ENCODE data around the gene NABP1. TPM values are rescaled to one million over a fixed set of nuclear protein-coding genes. Genes with fewer than 3 reads are reported as not detected.

NABP1 gene
- total RNA-seq, 2 experiments from 2014 or later: 52.4 to 53.9 TPM

GRCh38 chr2:191664823-191665677 is 12.9 kb upstream of the NABP1 start:
- peaks cover 20% of the 10 kb centered on the region for H3K4me1 Mint-ChIP-seq
- no peak for DNase-seq
- H3K27ac Mint-ChIP-seq: no peak overlapping the region
- peaks cover 8% of the 10 kb centered on the region for H3K9me3 Mint-ChIP-seq (ENCODE audit: low read depth)
- peak; percentile 48 for ATAC-seq
- CTCF ChIA-PET: interaction anchor here (1.0 kb wide), 1 partner anchor 28 kb away, joined by 3 read pairs; no protein-coding TSS in a partner anchor
- POLR2A ChIA-PET: no interaction called here
- no peaks in the 10 kb centered on the region for H3K27me3 Mint-ChIP-seq
- H3K4me3 Mint-ChIP-seq: no peak overlapping the region
- intact Hi-C loops (cut with DNase I, micrococcal nuclease): no loop called here
- H3K36me3 Mint-ChIP-seq (ENCODE audit: low read depth): no peaks in the 10 kb centered on the region

GRCh38 chr2:191666226-191666625 is 11.7 kb upstream of the NABP1 start:
- Mint-ChIP-seq H3K9me3 (ENCODE audit: low read depth) (peaks cover 8% of the 10 kb centered on the region), H3K4me3 (no peak overlapping the region), H3K4me1 (peaks cover 20% of the 10 kb centered on the region), H3K27ac (no peak overlapping the region), H3K36me3 (ENCODE audit: low read depth) (no peaks in the 10 kb centered on the region), H3K27me3 (no peaks in the 10 kb centered on the region)
- POLR2A ChIA-PET: interaction anchor here (1.3 kb wide), 1 partner anchor 11 kb away, joined by 3 read pairs; the partner anchor contains the start of gene NABP1
- intact Hi-C loops (cut with DNase I, micrococcal nuclease): no loop called here
- CTCF ChIA-PET: interaction anchor here (0.8 to 1.0 kb wide), 2 partner anchors 10 to 29 kb away, joined by 3 to 4 read pairs; no protein-coding TSS in a partner anchor
- ATAC-seq: no peak
- DNase-seq: no peak

GRCh38 chr2:191666732-191667131 is 11.2 kb upstream of the NABP1 start:
- Mint-ChIP-seq H3K4me3 (no peak overlapping the region), H3K36me3 (ENCODE audit: low read depth) (no peaks in the 10 kb centered on the region), H3K4me1 (peaks cover 20% of the 10 kb centered on the region), H3K27ac (peak overlapping the region; percentile 30), H3K27me3 (no peaks in the 10 kb centered on the region), H3K9me3 (ENCODE audit: low read depth) (peaks cover 8% of the 10 kb centered on the region)
- ChIA-PET CTCF (interaction anchor here (0.8 to 1.2 kb wide), 2 partner anchors 11 to 100 kb away, joined by 4 read pairs; no protein-coding TSS in a partner anchor), POLR2A (interaction anchor here (1.3 kb wide), 1 partner anchor 11 kb away, joined by 3 read pairs; the partner anchor contains the start of gene NABP1)
- no peak for DNase-seq
- ATAC-seq: peak; percentile 79
- intact Hi-C loops (cut with DNase I, micrococcal nuclease): no loop called here

- CTCF ChIA-PET: no interaction called here
- DNase-seq: no peak
- Mint-ChIP-seq H3K36me3 (ENCODE audit: low read depth) (no peaks in the 10 kb centered on the region), H3K27ac (no peak overlapping the region), H3K9me3 (ENCODE audit: low read depth) (peaks cover 3% of the 10 kb centered on the region), H3K27me3 (no peaks in the 10 kb centered on the region), H3K4me3 (no peak overlapping the region), H3K4me1 (peaks cover 17% of the 10 kb centered on the region)
- POLR2A ChIA-PET: no interaction called here
- peak; percentile 60 for ATAC-seq
- intact Hi-C loops (cut with DNase I, micrococcal nuclease): no loop called here
These were observed 7.9 kb upstream of the NABP1 start for GRCh38 chr2:191670076-191670475.

GRCh38 chr2:191670787-191671186 is 7.1 kb upstream of the NABP1 start:
- Mint-ChIP-seq H3K4me3 (no peak overlapping the region), H3K27ac (no peak overlapping the region), H3K9me3 (ENCODE audit: low read depth) (peaks cover 3% of the 10 kb centered on the region), H3K4me1 (peaks cover 19% of the 10 kb centered on the region), H3K27me3 (no peaks in the 10 kb centered on the region), H3K36me3 (ENCODE audit: low read depth) (no peaks in the 10 kb centered on the region)
- ATAC-seq: no peak
- intact Hi-C loops (cut with DNase I, micrococcal nuclease): no loop called here
- ChIA-PET CTCF (no interaction called here), POLR2A (no interaction called here)
- DNase-seq: no peak

- peaks cover 22% of the 10 kb centered on the region for H3K36me3 Mint-ChIP-seq (ENCODE audit: low read depth)
- POLR2A ChIA-PET: interaction anchor here (0.6 to 1.4 kb wide), 8 partner anchors 12 to 504 kb away, joined by 3 to 13 read pairs (median 4); no protein-coding TSS in a partner anchor
- no peaks in the 10 kb centered on the region for H3K27me3 Mint-ChIP-seq
- peaks cover 3% of the 10 kb centered on the region for H3K9me3 Mint-ChIP-seq (ENCODE audit: low read depth)
- peaks cover 28% of the 10 kb centered on the region for H3K4me1 Mint-ChIP-seq
- ATAC-seq (peak; percentile 21), DNase-seq (peak; percentile 74)
- CTCF ChIA-PET: interaction anchor here (0.6 to 1.9 kb wide), 14 partner anchors 12 to 860 kb away, joined by 3 to 20 read pairs (median 4); no protein-coding TSS in a partner anchor
- H3K4me3 Mint-ChIP-seq: peak overlapping the region; percentile 97
- intact Hi-C loops (cut with DNase I, micrococcal nuclease): loop anchor here (1.0 to 5.0 kb wide), 8 partner anchors 15 to 954 kb away; partner anchors contain the start of gene GLS (in 1 of the 2)
- H3K27ac Mint-ChIP-seq: peak overlapping the region; percentile 99
These were observed 1.9 kb upstream of the NABP1 start for GRCh38 chr2:191675807-191676721.

- intact Hi-C loops (cut with DNase I, micrococcal nuclease): loop anchor here (1.0 to 5.0 kb wide), 8 partner anchors 39 to 955 kb away; partner anchors contain the start of gene GLS (in 1 of the 2)
- peak overlapping the region; percentile 99 for H3K27ac Mint-ChIP-seq
- POLR2A ChIA-PET: interaction anchor here (0.6 to 1.6 kb wide), 20 partner anchors 8 to 795 kb away, joined by 3 to 27 read pairs (median 4); no protein-coding TSS in a partner anchor
- CTCF ChIA-PET: interaction anchor here (0.6 to 1.9 kb wide), 14 partner anchors 11 to 577 kb away, joined by 3 to 20 read pairs (median 4); no protein-coding TSS in a partner anchor
- H3K4me1 Mint-ChIP-seq: peaks cover 36% of the 10 kb centered on the region
- DNase-seq: peak; percentile 75
- peaks cover 28% of the 10 kb centered on the region for H3K36me3 Mint-ChIP-seq (ENCODE audit: low read depth)
- no peaks in the 10 kb centered on the region for H3K27me3 Mint-ChIP-seq
- peaks cover 3% of the 10 kb centered on the region for H3K9me3 Mint-ChIP-seq (ENCODE audit: low read depth)
- H3K4me3 Mint-ChIP-seq: peak overlapping the region; percentile 97
- peak; percentile 49 for ATAC-seq
These were observed 918 bp upstream of the NABP1 start for GRCh38 chr2:191676790-191677645.

GRCh38 chr2:191678437-191679100 is 633 bp downstream of the NABP1 start:
- ChIA-PET POLR2A (interaction anchor here (0.7 to 1.6 kb wide), 10 partner anchors 9 to 797 kb away, joined by 3 to 27 read pairs (median 4); no protein-coding TSS in a partner anchor), CTCF (interaction anchor here (1.0 kb wide), 1 partner anchor 41 kb away, joined by 6 read pairs; no protein-coding TSS in a partner anchor)
- Mint-ChIP-seq H3K9me3 (ENCODE audit: low read depth) (peaks cover 3% of the 10 kb centered on the region), H3K4me1 (peaks cover 50% of the 10 kb centered on the region), H3K36me3 (ENCODE audit: low read depth) (peaks cover 42% of the 10 kb centered on the region), H3K27me3 (no peaks in the 10 kb centered on the region), H3K27ac (peak overlapping the region; percentile 99), H3K4me3 (peak overlapping the region; percentile 97)
- peak; percentile 4 for ATAC-seq
- DNase-seq: peak; percentile 84
- intact Hi-C loops (cut with DNase I, micrococcal nuclease): loop anchor here (1.0 to 5.0 kb wide), 8 partner anchors 10 to 956 kb away; partner anchors contain the start of gene GLS (in 1 of the 2)

DNA sequence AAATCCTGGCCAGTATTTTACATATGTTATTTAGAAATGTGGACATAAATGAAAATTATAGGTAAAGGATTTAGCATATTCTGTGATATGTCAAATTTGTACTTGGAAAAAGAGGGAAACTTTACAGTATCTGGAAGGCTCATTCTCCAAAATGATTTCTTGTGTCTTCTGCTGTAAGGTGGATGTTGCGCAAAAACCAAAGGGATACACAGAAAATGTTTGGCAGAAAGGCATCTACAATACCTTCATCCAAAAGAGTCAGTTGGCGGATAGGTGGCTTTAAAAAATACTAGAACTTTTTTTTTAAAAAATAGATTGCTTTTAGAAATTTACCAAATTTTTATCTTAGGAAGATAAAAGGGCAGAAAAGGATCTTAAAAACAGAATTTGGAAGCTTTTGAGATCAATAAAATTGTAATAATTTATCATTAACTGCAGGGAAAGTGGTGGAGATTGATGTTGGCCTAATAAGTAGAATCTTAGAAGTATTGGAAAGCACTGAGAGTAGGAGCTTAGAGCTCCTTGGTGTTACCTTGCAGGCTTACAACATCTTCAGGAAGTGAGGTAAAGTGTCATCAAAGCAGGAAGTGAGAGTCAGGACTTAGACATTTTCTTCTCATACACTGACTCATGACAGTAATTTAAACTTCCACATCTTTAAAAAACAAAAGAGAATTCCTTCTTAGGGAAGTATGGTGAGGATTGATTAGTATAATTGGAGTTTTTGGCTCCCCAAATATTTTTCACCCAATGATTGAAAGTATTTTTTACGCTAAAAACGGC is 2.1 kb downstream of the NABP1 start:
- Mint-ChIP-seq H3K36me3 (ENCODE audit: low read depth) (peaks cover 53% of the 10 kb centered on the region), H3K4me3 (peak overlapping the region; percentile 97), H3K27me3 (no peaks in the 10 kb centered on the region), H3K27ac (peak overlapping the region; percentile 99), H3K4me1 (peaks cover 59% of the 10 kb centered on the region), H3K9me3 (ENCODE audit: low read depth) (no peaks in the 10 kb centered on the region)
- DNase-seq (no peak), ATAC-seq (peak; percentile 14)
- intact Hi-C loops (cut with DNase I, micrococcal nuclease): loop anchor here (1.0 to 10.0 kb wide), 9 partner anchors 8 to 958 kb away; partner anchors contain the start of gene GLS (in 1 of the 2)
- POLR2A ChIA-PET: interaction anchor here (0.7 to 1.6 kb wide), 6 partner anchors 8 to 566 kb away, joined by 3 to 24 read pairs (median 4); no protein-coding TSS in a partner anchor
- CTCF ChIA-PET: interaction anchor here (0.6 to 2.8 kb wide), 3 partner anchors 42 to 118 kb away, joined by 3 to 8 read pairs (median 5); no protein-coding TSS in a partner anchor
